RKO (cell line): ENCODE results near the gene HDAC5.
"Not testable (repeated sequence)": the region's sequence is repeated elsewhere in the genome, so short reads cannot be mapped to it uniquely, and the experiment has no call there.

Experiments
- DNase-seq: peaks from one replicate; pipeline ENCODE4 v3.0.0-alpha.2; 2016; ENCODE audit warnings: low spot score

HDAC5 gene

GRCh38 chr17:44110823-44111633 is 12.4 kb downstream of the HDAC5 start:
- no peak for DNase-seq

GRCh38 chr17:44110011-44110686 is 13.3 kb downstream of the HDAC5 start:
- DNase-seq: no peak

GRCh38 chr17:44109312-44109630 is 14.2 kb downstream of the HDAC5 start:
- DNase-seq: no peak

GRCh38 chr17:44108440-44109311 is 14.8 kb downstream of the HDAC5 start:
- no peak for DNase-seq

- no peak for DNase-seq
Measured at GRCh38 chr17:44106801-44107200, 16.6 kb downstream of the HDAC5 start.

GRCh38 chr17:44105941-44106340 is 17.5 kb downstream of the HDAC5 start:
- no peak for DNase-seq

- no peak for DNase-seq
Measured at GRCh38 chr17:44105483-44105882, 18.0 kb downstream of the HDAC5 start.

GRCh38 chr17:44102849-44103622 is 20.4 kb downstream of the HDAC5 start:
- no peak for DNase-seq

GRCh38 chr17:44101858-44102257 is 21.6 kb downstream of the HDAC5 start:
- not testable (repeated sequence) for DNase-seq

GRCh38 chr17:44097110-44097958 is 26.1 kb downstream of the HDAC5 start:
- DNase-seq: no peak

- DNase-seq: no peak
Measured at GRCh38 chr17:44095647-44096496, 27.6 kb downstream of the HDAC5 start.

- no peak for DNase-seq
Measured at GRCh38 chr17:44095388-44095646, 28.1 kb downstream of the HDAC5 start.

- no peak for DNase-seq
Measured at GRCh38 chr17:44094701-44095387, 28.6 kb downstream of the HDAC5 start.

- no peak for DNase-seq
Measured at GRCh38 chr17:44093231-44093900, 30.1 kb downstream of the HDAC5 start.

- no peak for DNase-seq
Measured at GRCh38 chr17:44092051-44092450, 31.4 kb downstream of the HDAC5 start.

- no peak for DNase-seq
Measured at GRCh38 chr17:44091200-44091997, 32.0 kb downstream of the HDAC5 start.

- no peak for DNase-seq
Measured at GRCh38 chr17:44088254-44088653, 35.2 kb downstream of the HDAC5 start.

GRCh38 chr17:44087319-44087718 is 36.1 kb downstream of the HDAC5 start:
- DNase-seq: no peak
